H1 (cell line): Measurements from ENCODE around the gene RASAL2. TPM values are rescaled to one million over a fixed set of nuclear protein-coding genes. Genes with fewer than 3 reads are reported as not detected.

Experiments
- CTCF ChIA-PET: fragments of 300-600 bp; sonication (Branson Sonifier 250); formaldehyde crosslinking; loops from one replicate; lab custom pipeline; 2021; ENCODE audit not compliant: partially characterized antibody; lab: Charles Lee
- POLR2A ChIA-PET: fragments of 300-600 bp; sonication (Branson Sonifier 250); formaldehyde crosslinking; loops from one replicate; lab custom pipeline; 2021; ENCODE audit warnings: inconsistent platforms; ENCODE audit not compliant: partially characterized antibody; lab: Charles Lee
- DNase-seq, 2 experiments: peaks; one replicate each; pipeline versions ENCODE4 v3.0.0 to v3.0.0-alpha.2; 2010 to 2022; ENCODE audit warnings: low spot score in 2 of 2, low read depth in 1 of 2, mixed read lengths in 1 of 2
- FAIRE-seq: peaks from 2 replicates; lab custom pipeline; 2011; peaks lifted over from hg19 to GRCh38; lab: Jason Lieb, UNC
- H2AFZ ChIP-seq: 2 replicates; pipeline ENCODE4 v1.8.1; 2012; ENCODE audit warnings: low read length, inconsistent platforms
- H2AK5ac ChIP-seq: 2 replicates; pipeline ENCODE4 v1.6.1; 2013; ENCODE audit warnings: low read depth, low read length
- H2BK120ac ChIP-seq: replicated peaks from 2 replicates; pipeline ENCODE3; 2013; ENCODE audit warnings: low read depth, low read length, inconsistent platforms
- H2BK12ac ChIP-seq: 2 replicates; pipeline ENCODE4 v1.6.1; 2013; ENCODE audit warnings: low read depth, low read length
- H2BK15ac ChIP-seq: 2 replicates; pipeline ENCODE4 v1.6.1; 2013; ENCODE audit warnings: low read length
- H2BK20ac ChIP-seq: 2 replicates; pipeline ENCODE4 v1.6.1; 2013; ENCODE audit warnings: low read length
- H2BK5ac ChIP-seq: 2 replicates; pipeline ENCODE4 v1.6.1; 2013; ENCODE audit warnings: low read depth, low read length
- H3K14ac ChIP-seq: 2 replicates; pipeline ENCODE4 v1.6.1; 2013; ENCODE audit warnings: inconsistent platforms; ENCODE audit not compliant: insufficient read length
- H3K18ac ChIP-seq: 2 replicates; pipeline ENCODE4 v1.6.1; 2013; ENCODE audit warnings: low read length; ENCODE audit errors: extremely low read depth
- H3K23ac ChIP-seq: 2 replicates; pipeline ENCODE4 v1.6.1; 2013; ENCODE audit warnings: inconsistent platforms; ENCODE audit not compliant: insufficient read length
- H3K23me2 ChIP-seq: 2 replicates; pipeline ENCODE4 v1.6.1; 2013; ENCODE audit warnings: low read depth, low read length
- H3K27ac ChIP-seq: 2 replicates; pipeline ENCODE4 v1.6.1; 2011; ENCODE audit warnings: low read depth, low read length, inconsistent platforms
- H3K27me3 ChIP-seq, 4 experiments: replicated peaks in 1 of 4; 1 replicate in 1 of 4; 2 replicates in 3 of 4; pipeline versions ENCODE4 v1.6.1 to v1.8.1; 2011 to 2013; ENCODE audit warnings: low read length in 3 of 4, mild to moderate bottlenecking in 3 of 4, inconsistent platforms in 2 of 4, mixed read lengths in 2 of 4, moderate library complexity in 1 of 4; ENCODE audit not compliant: control insufficient read depth in 3 of 4, insufficient read depth in 3 of 4; ENCODE audit errors: extremely low read depth in 1 of 4
- H3K36me3 ChIP-seq, 4 experiments: 2 replicates each; pipeline versions ENCODE4 v1.6.1 to v1.8.1; 2011 to 2013; ENCODE audit warnings: mild to moderate bottlenecking in 4 of 4, low read length in 3 of 4, moderate library complexity in 2 of 4, control low read depth in 1 of 4, inconsistent platforms in 1 of 4; ENCODE audit not compliant: insufficient read depth in 4 of 4, control insufficient read depth in 2 of 4
- H3K4ac ChIP-seq: replicated peaks from 2 replicates; pipeline ENCODE3; 2013; ENCODE audit warnings: low read length, low read depth, mixed read lengths, inconsistent platforms; ENCODE audit not compliant: insufficient read length
- H3K4me1 ChIP-seq, 4 experiments: replicated peaks in 1 of 4; 1 replicate in 1 of 4; 2 replicates in 3 of 4; pipeline versions ENCODE4 v1.6.1 to v1.8.1; 2011 to 2013; ENCODE audit warnings: low read length in 3 of 4, inconsistent platforms in 2 of 4, mixed read lengths in 1 of 4; ENCODE audit not compliant: insufficient read depth in 4 of 4, control insufficient read depth in 3 of 4
- H3K4me2 ChIP-seq, 2 experiments: 2 replicates each; pipeline versions ENCODE4 v1.6.1 to v1.8.1; 2011 to 2013; ENCODE audit warnings: low read depth in 2 of 2, low read length in 2 of 2, control low read depth in 1 of 2, inconsistent platforms in 1 of 2, mild to moderate bottlenecking in 1 of 2; ENCODE audit not compliant: insufficient read depth in 1 of 2
- H3K4me3 ChIP-seq, 4 experiments: fragments of 200-600, 300-600 bp in 1 of 4; sonication (generic), shearing (Covaris generic), sonication (Bioruptor Twin) in 1 of 4; 2 replicates each; pipeline versions ENCODE4 v1.5.1 to v1.8.1; 2011 to 2016; ENCODE audit warnings: low read length in 4 of 4, low read depth in 3 of 4, control low read depth in 2 of 4, inconsistent platforms in 2 of 4, mild to moderate bottlenecking in 2 of 4, mixed read lengths in 1 of 4, moderate library complexity in 1 of 4; ENCODE audit not compliant: insufficient read depth in 2 of 4; ENCODE audit errors: extremely low read depth in 1 of 4
- H3K56ac ChIP-seq: replicated peaks from 2 replicates; pipeline ENCODE3; 2013; ENCODE audit warnings: low read depth, mild to moderate bottlenecking, mixed read lengths, low read length, inconsistent platforms; ENCODE audit not compliant: insufficient read length
- H3K79me1 ChIP-seq: 2 replicates; pipeline ENCODE4 v1.6.1; 2013; ENCODE audit warnings: low read depth, low read length, control low read depth
- H3K79me2 ChIP-seq, 2 experiments: 2 replicates each; pipeline versions ENCODE4 v1.6.1 to v1.8.1; 2012 to 2013; ENCODE audit warnings: low read length in 2 of 2, mild to moderate bottlenecking in 2 of 2, inconsistent platforms in 1 of 2; ENCODE audit not compliant: insufficient read depth in 2 of 2, control insufficient read depth in 1 of 2
- H3K9ac ChIP-seq, 4 experiments: replicated peaks in 1 of 4; 1 replicate in 1 of 4; 2 replicates in 3 of 4; pipeline versions ENCODE4 v1.6.1 to v1.8.1; 2011 to 2013; ENCODE audit warnings: low read depth in 3 of 4, low read length in 3 of 4, control low read depth in 2 of 4, mild to moderate bottlenecking in 2 of 4, moderate library complexity in 2 of 4, inconsistent platforms in 1 of 4; ENCODE audit errors: extremely low read depth in 1 of 4
- H3K9me3 ChIP-seq, 2 experiments: 2 replicates each; pipeline versions ENCODE4 v1.6.1 to v1.8.1; 2012 to 2013; ENCODE audit warnings: mild to moderate bottlenecking in 2 of 2, moderate library complexity in 2 of 2, control low read depth in 1 of 2, inconsistent platforms in 1 of 2, low read depth in 1 of 2, low read length in 1 of 2, mixed read lengths in 1 of 2; ENCODE audit not compliant: insufficient read depth in 2 of 2
- H4K20me1 ChIP-seq, 2 experiments: replicated peaks in 1 of 2; 2 replicates each; pipeline versions ENCODE3 to v1.8.1; 2011 to 2013; ENCODE audit warnings: inconsistent platforms in 2 of 2, low read length in 2 of 2, mild to moderate bottlenecking in 1 of 2; ENCODE audit not compliant: insufficient read depth in 2 of 2, control insufficient read depth in 1 of 2
- H4K5ac ChIP-seq: 2 replicates; pipeline ENCODE4 v1.6.1; 2013; ENCODE audit warnings: low read length, low read depth, mixed read lengths, inconsistent platforms; ENCODE audit not compliant: insufficient read length
- H4K8ac ChIP-seq: 2 replicates; pipeline ENCODE4 v1.8.0; 2013; ENCODE audit warnings: mild to moderate bottlenecking, moderate library complexity, low read length, inconsistent platforms; ENCODE audit not compliant: insufficient read depth; ENCODE audit errors: extremely low read depth
- H4K91ac ChIP-seq: replicated peaks from 2 replicates; pipeline ENCODE3; 2013; ENCODE audit warnings: low read length, mixed read lengths, inconsistent platforms; ENCODE audit not compliant: insufficient read length
- CTCF ChIP-seq, 3 experiments: IDR thresholded peaks; 1 replicate in 2 of 3; 2 replicates in 1 of 3; pipeline versions ENCODE4 v1.5.1 to v1.6.1; 2011; ENCODE audit warnings: low read length in 3 of 3, mild to moderate bottlenecking in 3 of 3, inconsistent platforms in 2 of 3, low read depth in 1 of 3, moderate library complexity in 1 of 3; ENCODE audit not compliant: insufficient read depth in 1 of 3; ENCODE audit errors: control extremely low read depth in 1 of 3
- HDAC6 ChIP-seq: IDR thresholded peaks from one replicate; pipeline ENCODE4 v1.7.1; 2012; ENCODE audit warnings: low read depth, mild to moderate bottlenecking, inconsistent platforms, low read length, moderate library complexity
- POLR2A ChIP-seq, 2 experiments: IDR thresholded peaks; 1 replicate in 1 of 2; 2 replicates in 1 of 2; pipeline ENCODE4 v1.6.1; 2011; ENCODE audit warnings: low read depth in 2 of 2, low read length in 2 of 2, mild to moderate bottlenecking in 2 of 2; ENCODE audit errors: control extremely low read depth in 1 of 2
- RAD21 ChIP-seq, 2 experiments: IDR thresholded peaks in 1 of 2; conservative IDR thresholded peaks in 1 of 2; 2 replicates each; pipeline ENCODE4 v1.6.1; 2011; ENCODE audit warnings: low read depth in 2 of 2, low read length in 2 of 2, improper control_type of control experiment in 1 of 2, inconsistent platforms in 1 of 2, mild to moderate bottlenecking in 1 of 2, moderate library complexity in 1 of 2
- WGBS, 2 experiments: shearing (Covaris generic) in 1 of 2; methylation state at CpG; one replicate each; pipeline versions ENCODE4 v1.1.6 to v1.1.7; 2013 to 2015; ENCODE audit warnings: low lambda C conversion rate in 2 of 2, mixed read lengths in 2 of 2, inconsistent platforms in 1 of 2, low coverage in 1 of 2, missing lambda C conversion rate in 1 of 2; ENCODE audit not compliant: insufficient replicate concordance in 2 of 2, insufficient coverage in 1 of 2, insufficient read length in 1 of 2; ENCODE audit errors: extremely low coverage in 1 of 2, missing lambda C conversion rate in 1 of 2; 5-methylcytosine and 5-hydroxymethylcytosine counted together
- polyA plus RNA-seq, 7 experiments: library from polyadenylated mRNA; depleted of rRNA in 3 of 7; stranded (reverse) in 5 of 7; unstranded in 2 of 7; fragments of >200 nt in 5 of 7; fragments of 200-250 nt in 2 of 7; gene quantifications; 1 replicate in 5 of 7; 2 replicates in 1 of 7; 4 replicates in 1 of 7; pipeline versions ENCODE4 v1.2.1 to v1.2.3, GENCODE V29; 2011 to 2013; ENCODE audit warnings: missing spikeins in 2 of 7, mixed read lengths in 2 of 7
- total RNA-seq: library from RNA; stranded (reverse); fragmentation: NEBNext Ultra II Directional; extraction: Animal tissue kit (Norgen Biotek cat#: 25700); gene quantifications from 2 replicates; pipeline ENCODE4 v1.2.1, GENCODE V29; 2021

The RASAL2 gene
- total and polyA plus RNA-seq, 2 of the 8 experiments (the other 6 are each of a cell fraction or from before 2014, with no cell fraction given): 15.9 to 32.5 TPM

- Histone ChIP-seq H2BK20ac (no peak overlapping the region), H2BK15ac (0 out of 2 replicates have a peak overlapping the region, but pooled peaks have one; percentile 65), H2AFZ (peak overlapping the region; percentile 65; the same call in 1 of the 2 replicates), H4K5ac (no peak overlapping the region), H3K23me2 (no peaks in the 10 kb centered on the region; the same call in none of the 2 replicates), H3K79me1 (no peaks in the 10 kb centered on the region), H3K36me3 (no peaks in the 10 kb centered on the region), H3K23ac (no peak overlapping the region), H3K4me1 (no peaks in the 10 kb centered on the region; a peak in 1 of 7 replicates), H3K9ac (no peak overlapping the region), H3K14ac (no peak overlapping the region), H3K4me2 (no peak overlapping the region), H4K8ac (no peak overlapping the region), H4K20me1 (no peaks in the 10 kb centered on the region), H2AK5ac (no peak overlapping the region), H4K91ac (no peak overlapping the region), H3K79me2 (no peaks in the 10 kb centered on the region), H3K27ac (no peak overlapping the region), H3K9me3 (no peaks in the 10 kb centered on the region), H3K4ac (no peak overlapping the region), H3K27me3 (no peaks in the 10 kb centered on the region), H2BK120ac (no peak overlapping the region), H2BK12ac (peak overlapping the region; percentile 76; the same call in 1 of the 2 replicates), H3K18ac (no peak overlapping the region), H3K4me3 (no peak overlapping the region), H2BK5ac (no peak overlapping the region), H3K56ac (no peak overlapping the region)
- CTCF ChIA-PET: interaction anchor here (0.6 to 13.1 kb wide), 59 partner anchors 9 to 782 kb away, joined by 3 to 238 read pairs (median 5); partner anchors contain the start of gene TEX35
- POLR2A ChIA-PET: interaction anchor here (1.0 to 1.3 kb wide), 2 partner anchors 12 to 180 kb away, joined by 3 read pairs; no protein-coding TSS in a partner anchor
- 83% methylated on average over 11 of the region's 11 CpGs; no CpG with 5 or more reads in 1 of the 2 experiments for WGBS, 2 experiments
- FAIRE-seq (no peak), DNase-seq (no peak)
- no peak for TF ChIP-seq POLR2A (IDR thresholded peaks at IDR 0.05; ENCODE audit: control extremely low read depth in 1 of 2, low read depth in 2 of 2, low read length in 2 of 2)
- no peak for TF ChIP-seq HDAC6
- peak; percentile 37 to 70 (median 54) for TF ChIP-seq CTCF (IDR thresholded peaks at IDR 0.05; ENCODE audit: control extremely low read depth in 1 of 3, insufficient read depth in 1 of 3, low read depth in 1 of 3, low read length in 3 of 3)
- peak in 1 of 2 experiments; percentile 19; a peak in 1 of 4 replicates for TF ChIP-seq RAD21 (IDR thresholded peaks at IDR 0.05 in 1 of 2, conservative IDR thresholded peaks at IDR 0.05 in 1 of 2; ENCODE audit: low read depth in 2 of 2, low read length in 2 of 2)
Observed at GRCh38 chr1:178500091-178500770, 406.3 kb downstream of the RASAL2 start.
